Liver (tissue), 9 donors: ENCODE measurements around the gene OSTN. TPM values are rescaled to one million over a fixed set of nuclear protein-coding genes. Genes with fewer than 3 reads are reported as not detected.

Source experiments
- DNase-seq: peaks from one replicate; pipeline ENCODE4 v3.0.0-alpha.2; 2017; ENCODE audit warnings: low spot score
- H3K27ac ChIP-seq, 2 donors: one replicate each; pipeline ENCODE4 v1.7.0; 2013; ENCODE audit warnings: inconsistent platforms in 2 of 2, low read length in 2 of 2, control low read depth in 1 of 2, low read depth in 1 of 2, mild to moderate bottlenecking in 1 of 2
- H3K27me3 ChIP-seq, 4 donors: one replicate each; pipeline versions ENCODE4 v1.6.1 to v1.7.0; 2013; ENCODE audit warnings: low read length in 3 of 4, inconsistent platforms in 1 of 4, mild to moderate bottlenecking in 1 of 4, moderate library complexity in 1 of 4; ENCODE audit not compliant: control insufficient read depth in 4 of 4, insufficient read depth in 4 of 4
- H3K36me3 ChIP-seq, 4 donors: one replicate each; pipeline versions ENCODE4 v1.6.1 to v1.7.0; 2013; ENCODE audit warnings: low read length in 3 of 4, mild to moderate bottlenecking in 3 of 4, low read depth in 1 of 4, moderate library complexity in 1 of 4; ENCODE audit not compliant: control insufficient read depth in 4 of 4, insufficient read depth in 3 of 4
- H3K4me1 ChIP-seq, 4 donors: one replicate each; pipeline versions ENCODE4 v1.6.1 to v1.7.0; 2013; ENCODE audit warnings: low read length in 3 of 4, mild to moderate bottlenecking in 3 of 4, moderate library complexity in 1 of 4; ENCODE audit not compliant: control insufficient read depth in 4 of 4, insufficient read depth in 4 of 4
- H3K4me3 ChIP-seq, 3 donors: one replicate each; pipeline versions ENCODE4 v1.6.1 to v1.7.0; 2013; ENCODE audit warnings: low read length in 3 of 3, control low read depth in 1 of 3, low read depth in 1 of 3, mild to moderate bottlenecking in 1 of 3
- H3K9ac ChIP-seq, 2 donors: one replicate each; pipeline ENCODE4 v1.7.0; 2013; ENCODE audit warnings: low read length in 2 of 2, mild to moderate bottlenecking in 2 of 2, moderate library complexity in 2 of 2, control low read depth in 1 of 2, low read depth in 1 of 2
- H3K9me3 ChIP-seq, 4 donors: one replicate each; pipeline versions ENCODE4 v1.6.1 to v1.7.0; 2013; ENCODE audit warnings: low read length in 3 of 4; ENCODE audit not compliant: control insufficient read depth in 4 of 4
- ATF3 ChIP-seq: IDR thresholded peaks from 2 replicates; pipeline ENCODE4 v1.6.1; 2016; ENCODE audit warnings: antibody characterized with exemption
- EGR1 ChIP-seq, 2 donors: IDR thresholded peaks; 2 replicates each; pipeline ENCODE4 v1.6.1; 2016 to 2018; ENCODE audit warnings: antibody characterized with exemption in 2 of 2, low read depth in 2 of 2
- FOXA1 ChIP-seq: IDR thresholded peaks from 2 replicates; pipeline ENCODE4 v1.6.1; 2016; ENCODE audit warnings: antibody characterized with exemption
- FOXA2 ChIP-seq: IDR thresholded peaks from 2 replicates; pipeline ENCODE4 v1.6.1; 2016; ENCODE audit warnings: antibody characterized with exemption
- GABPA ChIP-seq, 2 donors: IDR thresholded peaks in 1 of 2; conservative IDR thresholded peaks in 1 of 2; 2 replicates each; pipeline ENCODE4 v1.6.1; 2016; ENCODE audit warnings: antibody characterized with exemption in 2 of 2, mild to moderate bottlenecking in 1 of 2, moderate library complexity in 1 of 2
- HNF4A ChIP-seq, 2 donors: conservative IDR thresholded peaks; 2 replicates each; pipeline ENCODE4 v1.6.1; 2016; ENCODE audit warnings: antibody characterized with exemption in 2 of 2, mild to moderate bottlenecking in 2 of 2
- HNF4G ChIP-seq: IDR thresholded peaks from 2 replicates; pipeline ENCODE4 v1.6.1; 2016; ENCODE audit warnings: antibody characterized with exemption
- JUND ChIP-seq, 2 donors: IDR thresholded peaks; 2 replicates each; pipeline ENCODE4 v1.6.1; 2016; ENCODE audit warnings: antibody characterized with exemption in 2 of 2
- NR2F2 ChIP-seq: IDR thresholded peaks from 2 replicates; pipeline ENCODE4 v1.6.1; 2016; ENCODE audit warnings: antibody characterized with exemption
- RAD21 ChIP-seq, 2 donors: IDR thresholded peaks; 2 replicates each; pipeline ENCODE4 v1.6.1; 2016; ENCODE audit warnings: antibody characterized with exemption in 2 of 2, mild to moderate bottlenecking in 2 of 2
- REST ChIP-seq: IDR thresholded peaks from 2 replicates; pipeline ENCODE4 v1.6.1; 2016; ENCODE audit warnings: antibody characterized with exemption, mild to moderate bottlenecking
- RXRA ChIP-seq, 2 donors: IDR thresholded peaks; 2 replicates each; pipeline ENCODE4 v1.6.1; 2017 to 2018; ENCODE audit warnings: antibody characterized with exemption in 2 of 2, mild to moderate bottlenecking in 1 of 2
- SP1 ChIP-seq: IDR thresholded peaks from 2 replicates; pipeline ENCODE4 v1.6.1; 2018; ENCODE audit warnings: antibody characterized with exemption, mild to moderate bottlenecking
- TAF1 ChIP-seq: conservative IDR thresholded peaks from 2 replicates; pipeline ENCODE4 v1.6.1; 2016; ENCODE audit warnings: antibody characterized with exemption, mild to moderate bottlenecking
- YY1 ChIP-seq: IDR thresholded peaks from 2 replicates; pipeline ENCODE4 v1.6.1; 2016; ENCODE audit warnings: antibody characterized with exemption, mild to moderate bottlenecking
- WGBS: extraction: QIAGEN DNeasy Blood & Tissue Kit; methylation state at CpG from one replicate; pipeline ENCODE4 v1.1.7; 2013; 5-methylcytosine and 5-hydroxymethylcytosine counted together
- polyA plus RNA-seq, 2 donors: library from polyadenylated mRNA; stranded (reverse) in 1 of 2; unstranded in 1 of 2; fragments of 200-250 nt in 1 of 2; fragments of >200 nt in 1 of 2; fragmentation: Nextera tagmentation in 1 of 2; extraction: Ambion mirVana in 1 of 2; gene quantifications; one replicate each; pipeline versions ENCODE4 v1.2.1 to v1.2.3, GENCODE V29; 2013 to 2015
- total RNA-seq, 2 donors: library from RNA; depleted of rRNA; stranded (reverse); fragments of >200 nt; gene quantifications; one replicate each; pipeline ENCODE4 v1.2.3, GENCODE V29; 2014
- TF ChIP-seq, protein P1 (sequence below): fragments of 150-350 bp; IDR thresholded peaks from 2 replicates; pipeline ENCODE4 v1.5.1; 2017; ENCODE audit warnings: improper control_type of control experiment, low read depth, low read length; ENCODE audit not compliant: missing input control
- TF ChIP-seq, protein P2 (sequence below): IDR thresholded peaks from 2 replicates; pipeline ENCODE4 v1.6.1; 2016; ENCODE audit warnings: antibody characterized with exemption
- TF ChIP-seq, protein P3 (sequence below): IDR thresholded peaks from 2 replicates; pipeline ENCODE4 v1.6.1; 2016; ENCODE audit warnings: antibody characterized with exemption
- donor health status: healthy.
- donor health status: healthy.
- donor health status: healthy.
- donor health status: healthy.
- donor health status: healthy.

The OSTN gene
- total and polyA plus RNA-seq, 4 donors = not detected

- TF ChIP-seq, protein P1, sequence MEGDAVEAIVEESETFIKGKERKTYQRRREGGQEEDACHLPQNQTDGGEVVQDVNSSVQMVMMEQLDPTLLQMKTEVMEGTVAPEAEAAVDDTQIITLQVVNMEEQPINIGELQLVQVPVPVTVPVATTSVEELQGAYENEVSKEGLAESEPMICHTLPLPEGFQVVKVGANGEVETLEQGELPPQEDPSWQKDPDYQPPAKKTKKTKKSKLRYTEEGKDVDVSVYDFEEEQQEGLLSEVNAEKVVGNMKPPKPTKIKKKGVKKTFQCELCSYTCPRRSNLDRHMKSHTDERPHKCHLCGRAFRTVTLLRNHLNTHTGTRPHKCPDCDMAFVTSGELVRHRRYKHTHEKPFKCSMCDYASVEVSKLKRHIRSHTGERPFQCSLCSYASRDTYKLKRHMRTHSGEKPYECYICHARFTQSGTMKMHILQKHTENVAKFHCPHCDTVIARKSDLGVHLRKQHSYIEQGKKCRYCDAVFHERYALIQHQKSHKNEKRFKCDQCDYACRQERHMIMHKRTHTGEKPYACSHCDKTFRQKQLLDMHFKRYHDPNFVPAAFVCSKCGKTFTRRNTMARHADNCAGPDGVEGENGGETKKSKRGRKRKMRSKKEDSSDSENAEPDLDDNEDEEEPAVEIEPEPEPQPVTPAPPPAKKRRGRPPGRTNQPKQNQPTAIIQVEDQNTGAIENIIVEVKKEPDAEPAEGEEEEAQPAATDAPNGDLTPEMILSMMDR = no peak
- TF ChIP-seq FOXA2 (no peak), TAF1 (no peak), FOXA1 (no peak), SP1 (no peak), RAD21 (IDR thresholded peaks at IDR 0.05) (no peak), GABPA (IDR thresholded peaks at IDR 0.05 in 1 of 2, conservative IDR thresholded peaks at IDR 0.05 in 1 of 2) (no peak), JUND (IDR thresholded peaks at IDR 0.05) (no peak), RXRA (IDR thresholded peaks at IDR 0.05) (no peak)
Measured at GRCh38 chr3:191263365-191263764, 64.3 kb downstream of the OSTN start (continued).

GRCh38 chr3:191263850-191264249, 64.8 kb downstream of the OSTN start:
- Histone ChIP-seq H3K36me3 (no peaks in the 10 kb centered on the region), H3K9ac (no peak overlapping the region), H3K27ac (no peak overlapping the region), H3K4me3 (no peak overlapping the region), H3K9me3 (no peaks in the 10 kb centered on the region), H3K27me3 (no peaks in the 10 kb centered on the region), H3K4me1 (peaks cover 0 to 12% (median 5%) of the 10 kb centered on the region in 4 donors)
- TF ChIP-seq YY1 (no peak), RXRA (IDR thresholded peaks at IDR 0.05) (no peak), HNF4G (no peak), FOXA2 (no peak), NR2F2 (no peak), JUND (IDR thresholded peaks at IDR 0.05) (no peak), RAD21 (IDR thresholded peaks at IDR 0.05) (no peak), EGR1 (IDR thresholded peaks at IDR 0.05; ENCODE audit: low read depth in 2 of 2) (no peak), GABPA (IDR thresholded peaks at IDR 0.05 in 1 of 2, conservative IDR thresholded peaks at IDR 0.05 in 1 of 2) (no peak), HNF4A (conservative IDR thresholded peaks at IDR 0.05) (no peak), FOXA1 (no peak), REST (no peak), TAF1 (no peak), ATF3 (no peak)
- TF ChIP-seq, protein P2, sequence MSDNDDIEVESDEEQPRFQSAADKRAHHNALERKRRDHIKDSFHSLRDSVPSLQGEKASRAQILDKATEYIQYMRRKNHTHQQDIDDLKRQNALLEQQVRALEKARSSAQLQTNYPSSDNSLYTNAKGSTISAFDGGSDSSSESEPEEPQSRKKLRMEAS = no peak
- no peak for DNase-seq
- 71% methylated on average over 3 of the region's 3 CpGs for WGBS

DNA sequence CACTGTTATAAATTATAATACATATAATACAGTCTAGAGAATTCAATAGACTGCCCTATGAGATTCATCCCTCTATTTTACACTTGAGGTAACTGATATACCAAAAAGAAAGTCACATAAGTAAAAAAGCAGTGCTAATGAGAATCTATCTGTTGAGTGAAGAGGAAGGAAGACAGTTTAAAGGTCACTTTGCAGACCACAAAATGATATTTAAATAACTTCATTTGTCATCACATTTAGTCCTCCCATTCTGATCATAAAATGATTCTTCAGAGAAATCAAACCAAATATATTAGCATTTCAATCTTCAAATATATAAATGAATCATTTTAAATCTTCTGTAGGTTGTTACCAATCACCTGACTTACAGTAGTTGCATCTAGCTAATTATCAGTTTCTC, 69.7 kb downstream of the OSTN start:
- H3K36me3 ChIP-seq = no peaks in the 10 kb centered on the region
- H3K27me3 ChIP-seq = no peaks in the 10 kb centered on the region
- no peak overlapping the region for H3K4me3 ChIP-seq
- H3K9ac ChIP-seq = no peak overlapping the region
- H3K9me3 ChIP-seq = no peaks in the 10 kb centered on the region
- H3K27ac ChIP-seq = no peak overlapping the region
- DNase-seq = no peak
- H3K4me1 ChIP-seq = no peaks in the 10 kb centered on the region
- TF ChIP-seq, protein P1 = no peak
- TF ChIP-seq, protein P2 = no peak
- no peak for TF ChIP-seq GABPA (IDR thresholded peaks at IDR 0.05 in 1 of 2, conservative IDR thresholded peaks at IDR 0.05 in 1 of 2)
- no peak for TF ChIP-seq RXRA (IDR thresholded peaks at IDR 0.05)
- TF ChIP-seq FOXA2 = no peak
- TF ChIP-seq NR2F2 = no peak
- TF ChIP-seq FOXA1 = no peak
- no peak for TF ChIP-seq HNF4A (conservative IDR thresholded peaks at IDR 0.05)
- no peak for TF ChIP-seq EGR1 (IDR thresholded peaks at IDR 0.05; ENCODE audit: low read depth in 2 of 2)
- no peak for TF ChIP-seq ATF3
- no peak for TF ChIP-seq YY1
- no peak for TF ChIP-seq HNF4G
- no peak for TF ChIP-seq JUND (IDR thresholded peaks at IDR 0.05)
- TF ChIP-seq, protein P3, sequence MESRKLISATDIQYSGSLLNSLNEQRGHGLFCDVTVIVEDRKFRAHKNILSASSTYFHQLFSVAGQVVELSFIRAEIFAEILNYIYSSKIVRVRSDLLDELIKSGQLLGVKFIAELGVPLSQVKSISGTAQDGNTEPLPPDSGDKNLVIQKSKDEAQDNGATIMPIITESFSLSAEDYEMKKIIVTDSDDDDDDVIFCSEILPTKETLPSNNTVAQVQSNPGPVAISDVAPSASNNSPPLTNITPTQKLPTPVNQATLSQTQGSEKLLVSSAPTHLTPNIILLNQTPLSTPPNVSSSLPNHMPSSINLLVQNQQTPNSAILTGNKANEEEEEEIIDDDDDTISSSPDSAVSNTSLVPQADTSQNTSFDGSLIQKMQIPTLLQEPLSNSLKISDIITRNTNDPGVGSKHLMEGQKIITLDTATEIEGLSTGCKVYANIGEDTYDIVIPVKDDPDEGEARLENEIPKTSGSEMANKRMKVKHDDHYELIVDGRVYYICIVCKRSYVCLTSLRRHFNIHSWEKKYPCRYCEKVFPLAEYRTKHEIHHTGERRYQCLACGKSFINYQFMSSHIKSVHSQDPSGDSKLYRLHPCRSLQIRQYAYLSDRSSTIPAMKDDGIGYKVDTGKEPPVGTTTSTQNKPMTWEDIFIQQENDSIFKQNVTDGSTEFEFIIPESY = no peak
